Inflammatory macrophage treated with lipopolysaccharide for 4 hours (primary cell): ENCODE results near the gene URAD.

Experiments
- DNase-seq: peaks from one replicate; pipeline ENCODE4 v3.0.0-alpha.2; 2020

The URAD gene

GRCh38 chr13:27954406-27954851, 34.1 kb downstream of the URAD start:
- DNase-seq, result no peak

GRCh38 chr13:27953676-27954405, 34.7 kb downstream of the URAD start:
- DNase-seq, result peak; percentile 76

GRCh38 chr13:27952876-27953675, 35.4 kb downstream of the URAD start:
- no peak for DNase-seq

GRCh38 chr13:27942972-27943371, 45.5 kb downstream of the URAD start:
- no peak for DNase-seq

GRCh38 chr13:27933580-27934328, 54.7 kb downstream of the URAD start:
- no peak for DNase-seq

GRCh38 chr13:27933118-27933517, 55.4 kb downstream of the URAD start:
- no peak for DNase-seq

GRCh38 chr13:27929868-27930267, 58.6 kb downstream of the URAD start:
- no peak for DNase-seq

GRCh38 chr13:27928805-27929753, 59.4 kb downstream of the URAD start:
- DNase-seq, result no peak

- no peak for DNase-seq
Observed at GRCh38 chr13:27928353-27928804, 60.1 kb downstream of the URAD start.
